Tibial nerve (tissue), 4 donors: ENCODE data around the gene ECE1. TPM values are rescaled to one million over a fixed set of nuclear protein-coding genes. Genes with fewer than 3 reads are reported as not detected.
"Not testable (repeated sequence)": the region's sequence is repeated elsewhere in the genome, so short reads cannot be mapped to it uniquely, and the experiment has no call there.

Source experiments
- DNase-seq, 2 donors: peaks; one replicate each; pipeline ENCODE4 v3.0.0-alpha.2; 2019; ENCODE audit warnings: low spot score in 2 of 2
- H3K27ac ChIP-seq, 4 donors: fragments of 200-600 bp; sonication (generic) in 3 of 4; one replicate each; pipeline ENCODE4 v1.5.1; 2017 to 2019; ENCODE audit warnings: mild to moderate bottlenecking in 1 of 4
- H3K27me3 ChIP-seq, 2 donors: fragments of 200-600 bp; sonication (generic) in 1 of 2; one replicate each; pipeline versions ENCODE4 v1.5.1 to v1.6.0; 2017 to 2019
- H3K36me3 ChIP-seq, 3 donors: fragments of 200-600 bp; sonication (generic); one replicate each; pipeline ENCODE4 v1.5.1; 2018 to 2019
- H3K4me1 ChIP-seq, 4 donors: fragments of 200-600 bp; sonication (generic) in 3 of 4; one replicate each; pipeline ENCODE4 v1.5.1; 2017 to 2019
- H3K4me3 ChIP-seq, 4 donors: fragments of 200-600 bp; sonication (generic) in 3 of 4; one replicate each; pipeline ENCODE4 v1.5.1; 2017 to 2019; ENCODE audit warnings: mild to moderate bottlenecking in 1 of 4, moderate library complexity in 1 of 4
- H3K9me3 ChIP-seq, 4 donors: fragments of 200-600 bp; sonication (generic) in 3 of 4; one replicate each; pipeline ENCODE4 v1.5.1; 2017 to 2019
- CTCF ChIP-seq, 5 experiments: fragments of 200-600 bp in 3 of 5; fragments of 450-650 bp in 2 of 5; sonication (generic) in 3 of 5; IDR thresholded peaks; one replicate each; pipeline ENCODE4 v1.5.1; 2016 to 2019; ENCODE audit warnings: antibody characterized with exemption in 5 of 5, mild to moderate bottlenecking in 3 of 5, moderate library complexity in 2 of 5
- EP300 ChIP-seq, 2 donors: sonication (generic); formaldehyde crosslinking; IDR thresholded peaks; one replicate each; pipeline ENCODE4 v1.6.1; 2017; ENCODE audit warnings: antibody characterized with exemption in 2 of 2, mild to moderate bottlenecking in 1 of 2
- POLR2A ChIP-seq, 2 donors: fragments of 450-650 bp; IDR thresholded peaks; one replicate each; pipeline ENCODE4 v1.6.1; 2017; ENCODE audit warnings: antibody characterized with exemption in 2 of 2, mild to moderate bottlenecking in 2 of 2, moderate library complexity in 2 of 2
- WGBS, 2 donors: methylation state at CpG; one replicate each; pipeline ENCODE4 v1.1.5; 2018; 5-methylcytosine and 5-hydroxymethylcytosine counted together
- total RNA-seq, 4 donors: library from RNA; depleted of rRNA; stranded (reverse); fragments of >200 nt; gene quantifications; one replicate each; pipeline ENCODE4 v1.1.0, GENCODE V29; 2016

ECE1 gene
- total RNA-seq, 4 donors from 2014 or later, result 84.1 to 128 (median 110) TPM

DNA sequence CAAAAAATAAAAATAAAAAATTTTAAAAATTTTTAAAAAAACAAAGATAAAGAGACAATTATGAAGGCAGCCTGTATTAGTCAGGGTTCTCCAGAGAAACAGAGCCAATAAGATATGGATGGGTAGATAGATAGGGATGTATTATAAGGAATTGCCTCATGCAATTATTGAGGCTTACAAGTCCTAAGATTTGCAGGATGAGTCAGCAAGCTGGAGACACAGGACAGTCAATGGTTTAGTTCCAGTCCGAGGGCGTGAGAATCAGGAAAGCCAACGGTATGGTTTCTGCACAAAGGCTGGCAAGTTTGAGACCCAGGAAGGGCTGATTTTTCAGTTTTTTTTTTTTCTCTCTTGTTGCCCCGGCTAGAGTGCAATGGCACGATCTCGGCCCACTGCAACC lies 89.5 kb downstream of the ECE1 start:
- H3K4me1 ChIP-seq, result no peaks in the 10 kb centered on the region
- no peaks in the 10 kb centered on the region for H3K27me3 ChIP-seq
- no peak overlapping the region for H3K4me3 ChIP-seq
- TF ChIP-seq POLR2A (IDR thresholded peaks at IDR 0.05) (no peak), EP300 (IDR thresholded peaks at IDR 0.05) (no peak), CTCF (IDR thresholded peaks at IDR 0.05) (no peak)
- no peaks in the 10 kb centered on the region for H3K36me3 ChIP-seq
- no peak for DNase-seq
- H3K9me3 ChIP-seq, result no peaks in the 10 kb centered on the region
- 77 to 84% methylated on average over 6 of the region's 6 CpGs for WGBS, 2 donors
- H3K27ac ChIP-seq, result no peak overlapping the region

DNA sequence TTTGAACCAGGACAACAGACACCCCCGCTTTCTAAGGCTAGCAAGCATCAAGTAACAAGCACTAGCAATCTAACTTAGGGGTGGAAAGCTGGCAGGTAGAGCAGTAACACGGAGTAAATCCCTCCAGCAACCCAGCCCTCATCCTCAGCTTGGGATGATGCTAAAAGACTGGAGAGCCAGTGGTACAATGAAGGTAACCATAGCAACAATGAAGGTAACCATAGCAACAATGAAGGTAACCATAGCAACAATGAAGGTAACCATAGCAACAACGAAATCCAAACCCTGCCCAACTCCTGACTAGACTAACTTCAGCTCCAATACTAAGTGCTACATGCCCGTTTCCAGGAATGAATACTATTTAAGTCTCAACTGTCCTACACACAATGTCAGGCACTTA lies 91.3 kb downstream of the ECE1 start:
- no peak for DNase-seq
- WGBS, 2 donors, result 66 to 67% methylated on average over 4 of the region's 4 CpGs
- no peaks in the 10 kb centered on the region for H3K36me3 ChIP-seq
- no peaks in the 10 kb centered on the region for H3K27me3 ChIP-seq
- no peak for TF ChIP-seq CTCF (IDR thresholded peaks at IDR 0.05)
- TF ChIP-seq EP300 (IDR thresholded peaks at IDR 0.05), result no peak
- no peak for TF ChIP-seq POLR2A (IDR thresholded peaks at IDR 0.05)
- H3K4me3 ChIP-seq, result no peak overlapping the region
- no peak overlapping the region for H3K27ac ChIP-seq
- H3K4me1 ChIP-seq, result no peaks in the 10 kb centered on the region
- no peaks in the 10 kb centered on the region for H3K9me3 ChIP-seq

DNA sequence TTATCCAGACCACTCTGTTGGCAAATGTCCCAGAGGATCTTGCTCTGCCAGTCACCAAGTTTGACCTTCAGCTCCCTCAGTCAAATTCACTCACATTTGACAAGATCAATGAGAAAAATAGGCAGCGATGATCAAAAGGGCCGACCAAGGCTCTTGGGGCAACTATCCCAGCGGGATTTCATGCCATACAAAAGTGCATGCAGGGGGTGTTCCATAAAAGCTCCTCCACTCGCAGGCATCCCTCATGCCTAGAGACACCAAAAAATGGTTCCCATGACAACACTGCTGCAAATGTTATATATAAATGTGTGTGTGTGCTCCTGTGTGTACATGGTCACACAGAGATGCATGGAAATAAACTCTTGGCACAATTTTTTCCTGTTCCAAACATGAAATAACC lies 97.4 kb downstream of the ECE1 start:
- TF ChIP-seq POLR2A (IDR thresholded peaks at IDR 0.05) (no peak), CTCF (IDR thresholded peaks at IDR 0.05) (no peak), EP300 (IDR thresholded peaks at IDR 0.05) (no peak)
- H3K27ac ChIP-seq, result no peak overlapping the region
- H3K36me3 ChIP-seq, result no peaks in the 10 kb centered on the region
- H3K27me3 ChIP-seq, result no peaks in the 10 kb centered on the region
- no peak overlapping the region for H3K4me3 ChIP-seq
- H3K4me1 ChIP-seq, result peaks cover 0 to 4% (median 0%) of the 10 kb centered on the region in 4 donors
- no peak for DNase-seq
- no peaks in the 10 kb centered on the region for H3K9me3 ChIP-seq
- 68% methylated on average over 4 of the region's 4 CpGs for WGBS, 2 donors

- H3K4me1 ChIP-seq, result peaks cover 0 to 4% (median 0%) of the 10 kb centered on the region in 4 donors
- TF ChIP-seq CTCF (IDR thresholded peaks at IDR 0.05) (no peak), POLR2A (IDR thresholded peaks at IDR 0.05) (no peak), EP300 (IDR thresholded peaks at IDR 0.05) (no peak)
- WGBS, 2 donors, result 68 to 72% methylated on average over 5 of the region's 5 CpGs
- H3K4me3 ChIP-seq, result no peak overlapping the region
- DNase-seq, result no peak
- no peaks in the 10 kb centered on the region for H3K36me3 ChIP-seq
- no peaks in the 10 kb centered on the region for H3K27me3 ChIP-seq
- H3K9me3 ChIP-seq, result no peaks in the 10 kb centered on the region
- no peak overlapping the region for H3K27ac ChIP-seq
These were observed 98.0 kb downstream of the ECE1 start for GRCh38 chr1:21192284-21192683.

DNA sequence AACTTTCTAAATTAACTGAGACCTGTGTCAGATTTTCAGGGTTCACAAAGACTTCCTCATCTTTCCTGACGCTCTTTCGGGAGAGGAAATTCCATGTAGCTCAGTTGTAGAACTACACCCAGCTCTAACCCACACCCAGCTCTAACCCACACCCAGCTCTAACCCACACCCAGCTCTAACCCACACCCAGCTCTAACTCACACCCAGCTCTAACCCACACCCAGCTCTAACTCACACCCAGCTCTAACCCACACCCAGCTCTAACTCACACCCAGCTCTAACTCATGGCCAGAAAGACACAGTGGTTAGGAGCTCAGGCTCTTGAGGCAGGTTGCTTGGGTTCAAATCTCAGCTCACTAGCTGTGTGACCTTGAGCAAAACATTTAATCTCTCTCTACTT lies 99.5 kb downstream of the ECE1 start:
- not testable (repeated sequence) for H3K27ac ChIP-seq, H3K9me3 ChIP-seq, H3K36me3 ChIP-seq, DNase-seq, H3K27me3 ChIP-seq, H3K4me3 ChIP-seq, H3K4me1 ChIP-seq
- 61 to 70% methylated on average over 2 of the region's 2 CpGs for WGBS, 2 donors

- Histone ChIP-seq H3K4me3 (no peak overlapping the region), H3K9me3 (no peaks in the 10 kb centered on the region), H3K27me3 (no peaks in the 10 kb centered on the region), H3K4me1 (peaks cover 0 to 4% (median 0%) of the 10 kb centered on the region in 4 donors), H3K27ac (no peak overlapping the region), H3K36me3 (no peaks in the 10 kb centered on the region)
- WGBS, 2 donors, result 85 to 100% methylated on average over 1 of the region's 1 CpG
- DNase-seq, result no peak
- no peak for TF ChIP-seq POLR2A (IDR thresholded peaks at IDR 0.05)
- TF ChIP-seq CTCF (IDR thresholded peaks at IDR 0.05), result no peak
- no peak for TF ChIP-seq EP300 (IDR thresholded peaks at IDR 0.05)
These were observed 100.3 kb downstream of the ECE1 start for GRCh38 chr1:21189906-21190500.
